ENCODE data around the gene PTPRS.

The PTPRS gene

GRCh38 chr19:5355076-5355475 is 14.5 kb upstream of the PTPRS start:
- no peak for DNase-seq (ENCODE audit: low spot score)

GRCh38 chr19:5354403-5354802 is 13.8 kb upstream of the PTPRS start:
- no peak for DNase-seq (ENCODE audit: low spot score)

- peak; percentile 61 for DNase-seq (ENCODE audit: low spot score)
Observed at GRCh38 chr19:5352229-5352763, 11.7 kb upstream of the PTPRS start.

DNA sequence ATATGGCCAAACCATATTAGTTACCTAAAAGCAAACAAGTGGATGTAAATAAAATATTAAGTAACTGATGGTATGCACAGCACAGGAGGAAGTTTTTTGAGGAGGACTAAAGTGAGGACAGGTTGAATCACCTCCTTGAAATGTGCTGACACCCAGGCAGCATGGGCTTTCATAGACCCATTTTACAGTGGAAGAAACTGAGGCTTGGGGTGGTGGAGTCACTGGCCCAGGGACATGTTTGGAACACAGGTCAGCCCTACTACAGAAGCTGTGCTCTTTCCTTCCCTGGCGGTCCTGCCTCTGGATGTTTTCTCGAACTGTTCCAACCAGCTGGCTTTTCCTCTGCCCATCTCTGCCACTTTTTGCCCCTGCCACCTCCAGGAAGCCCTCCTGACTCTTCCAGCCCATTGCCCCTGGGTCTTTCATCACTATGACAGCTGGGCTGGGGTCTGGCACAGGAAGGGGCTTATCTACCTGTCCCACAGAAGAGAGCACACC is 11.2 kb upstream of the PTPRS start:
- DNase-seq (ENCODE audit: low spot score): no peak

GRCh38 chr19:5349041-5349440 is 8.4 kb upstream of the PTPRS start:
- no peak for DNase-seq (ENCODE audit: low spot score)

GRCh38 chr19:5345895-5346386 is 5.3 kb upstream of the PTPRS start:
- no peak for DNase-seq (ENCODE audit: low spot score)

GRCh38 chr19:5343848-5344247 is 3.2 kb upstream of the PTPRS start:
- DNase-seq (ENCODE audit: low spot score): no peak

GRCh38 chr19:5342573-5343201 is 2.1 kb upstream of the PTPRS start:
- DNase-seq (ENCODE audit: low spot score): no peak

GRCh38 chr19:5341981-5342380 is 1.4 kb upstream of the PTPRS start:
- DNase-seq (ENCODE audit: low spot score): no peak

DNA sequence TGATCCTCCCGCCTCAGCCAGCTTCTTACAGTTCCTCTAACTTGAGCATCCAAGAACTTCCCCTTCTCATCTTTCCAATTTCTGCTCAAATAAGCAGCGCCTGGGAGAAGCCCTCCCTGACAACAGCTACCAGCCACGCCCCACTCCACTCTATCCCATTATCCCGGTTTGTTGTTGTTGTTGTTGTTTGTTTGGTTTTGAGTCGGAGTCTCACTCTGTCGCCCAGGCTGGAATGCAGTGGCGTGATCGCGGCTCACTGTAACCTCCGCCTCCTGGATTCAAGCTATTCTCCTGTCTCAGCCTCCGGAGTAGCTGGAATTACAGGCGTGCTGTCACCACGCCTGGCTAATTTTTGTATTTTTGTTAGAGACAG is 822 bp upstream of the PTPRS start:
- no peak for DNase-seq (ENCODE audit: low spot score)

DNA sequence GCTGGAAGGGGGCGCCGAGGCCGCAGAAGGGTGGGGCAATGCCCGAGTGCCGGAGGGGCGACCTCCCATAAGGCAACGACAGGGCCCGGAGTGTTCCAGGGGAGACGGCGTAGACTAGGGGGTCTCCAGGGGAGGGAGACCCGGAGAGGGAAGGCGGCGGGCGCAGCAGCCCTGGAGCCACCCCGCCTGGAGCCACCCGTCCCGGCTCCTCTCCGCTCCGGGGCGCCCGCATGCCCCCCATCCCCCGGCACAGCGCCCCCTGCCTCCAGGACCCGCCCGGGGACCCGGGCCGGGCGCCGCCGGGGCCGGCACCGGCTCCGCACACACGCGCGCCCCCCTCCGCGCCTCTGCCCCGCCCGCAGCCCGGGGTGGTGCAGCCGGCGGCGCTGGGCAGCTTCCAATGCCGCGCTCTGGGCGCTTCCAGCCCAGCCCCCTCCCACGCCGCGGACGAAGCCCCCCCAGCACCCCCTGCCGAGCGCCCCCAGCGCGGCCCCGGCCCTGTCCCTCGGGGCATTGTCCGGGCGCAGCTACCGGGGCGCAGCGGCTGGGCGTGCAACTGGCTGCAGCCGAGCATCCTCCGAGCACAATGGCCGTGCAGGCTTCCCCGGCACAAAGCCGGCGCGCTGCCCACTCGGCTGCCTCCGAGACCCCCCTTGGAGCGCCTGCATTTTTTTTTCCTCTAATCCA is 519 bp downstream of the PTPRS start:
- DNase-seq (ENCODE audit: low spot score): no peak

DNA sequence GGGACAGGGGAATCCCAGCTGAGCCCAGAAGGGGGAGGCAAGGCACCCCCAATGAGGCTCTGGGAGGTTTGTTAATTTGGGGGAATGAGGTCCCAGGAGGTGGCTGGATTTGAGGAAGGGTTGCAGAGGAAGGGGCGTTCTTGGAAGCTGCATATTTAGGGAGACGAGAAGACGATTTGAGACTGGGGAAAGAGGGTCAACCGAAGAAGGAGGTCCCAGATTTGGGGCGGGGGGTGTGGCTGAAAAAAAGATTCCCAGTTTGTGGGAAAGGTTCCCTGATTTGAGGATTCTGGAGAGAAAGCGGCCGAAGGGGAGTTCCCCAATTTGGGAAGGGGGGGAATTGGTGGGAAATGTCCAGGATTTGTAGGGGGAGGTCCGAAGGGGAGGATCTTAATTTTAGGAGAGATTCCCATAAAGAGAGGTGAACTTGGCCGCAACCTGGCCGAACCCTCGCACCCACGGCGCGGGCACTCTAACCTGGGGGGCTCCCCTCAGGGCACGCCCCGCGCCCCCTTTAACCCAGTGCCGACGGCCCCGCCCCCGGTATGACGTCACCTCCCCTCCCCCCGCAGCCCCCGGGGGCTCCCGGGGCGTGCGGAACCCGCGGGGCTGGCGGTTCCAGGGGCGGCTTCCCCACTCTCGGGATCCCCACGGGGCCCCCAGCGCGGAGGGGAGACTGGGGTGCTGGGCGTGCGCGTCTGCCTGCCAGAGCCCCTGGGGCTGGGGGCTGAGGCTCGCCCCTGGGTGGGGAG is 1.2 kb downstream of the PTPRS start:
- no peak for DNase-seq (ENCODE audit: low spot score)

- peak; percentile 32 for DNase-seq (ENCODE audit: low spot score)
Observed at GRCh38 chr19:5338656-5339197, 1.9 kb downstream of the PTPRS start.

DNA sequence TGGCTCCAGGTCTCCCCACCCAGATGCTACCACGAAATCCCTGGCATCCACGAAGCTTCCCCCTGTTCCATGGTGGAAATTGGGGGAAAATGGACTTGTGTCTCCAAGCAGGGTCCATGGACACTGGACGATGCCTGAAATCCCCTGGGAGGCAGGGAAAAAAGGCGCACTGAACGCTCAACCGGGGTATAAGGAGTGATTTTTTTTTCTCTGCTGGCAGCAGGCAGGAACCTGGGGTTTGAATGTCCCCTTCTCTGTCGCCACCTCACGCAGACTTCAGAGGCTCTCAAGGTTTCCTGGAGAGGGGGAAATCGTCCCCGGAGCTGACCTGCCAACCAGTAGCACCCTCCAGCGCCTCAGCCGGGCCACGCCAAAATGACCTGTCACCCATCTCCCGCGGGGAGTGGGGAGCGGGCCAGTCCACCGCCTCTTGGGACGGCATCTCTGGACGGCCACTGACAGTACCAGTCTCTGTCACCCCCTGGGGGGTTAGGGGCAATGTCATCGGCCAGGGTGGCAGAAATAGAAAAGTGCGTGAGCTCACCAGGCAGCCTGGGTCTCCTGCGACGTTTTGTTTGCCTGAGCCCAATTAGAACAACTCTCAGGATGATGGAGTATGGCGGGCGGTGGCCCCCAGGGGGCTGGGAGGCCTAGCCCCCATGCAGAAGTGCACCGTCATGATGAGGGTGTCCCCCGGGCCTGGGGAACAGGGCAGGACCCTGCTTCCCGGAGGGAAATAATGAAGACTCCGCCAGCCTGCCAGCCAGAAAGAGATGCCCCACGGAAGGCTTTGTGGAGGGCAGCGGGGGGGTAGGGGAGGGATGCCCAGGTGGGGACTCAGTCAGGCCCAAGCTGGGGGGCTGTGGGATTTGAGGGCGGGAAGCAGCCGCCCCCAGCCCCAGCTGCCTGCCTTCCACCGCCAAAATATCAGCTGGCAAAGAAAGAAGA is 2.6 kb downstream of the PTPRS start:
- DNase-seq (ENCODE audit: low spot score): no peak

GRCh38 chr19:5337126-5337525 is 3.5 kb downstream of the PTPRS start:
- no peak for DNase-seq (ENCODE audit: low spot score)

DNA sequence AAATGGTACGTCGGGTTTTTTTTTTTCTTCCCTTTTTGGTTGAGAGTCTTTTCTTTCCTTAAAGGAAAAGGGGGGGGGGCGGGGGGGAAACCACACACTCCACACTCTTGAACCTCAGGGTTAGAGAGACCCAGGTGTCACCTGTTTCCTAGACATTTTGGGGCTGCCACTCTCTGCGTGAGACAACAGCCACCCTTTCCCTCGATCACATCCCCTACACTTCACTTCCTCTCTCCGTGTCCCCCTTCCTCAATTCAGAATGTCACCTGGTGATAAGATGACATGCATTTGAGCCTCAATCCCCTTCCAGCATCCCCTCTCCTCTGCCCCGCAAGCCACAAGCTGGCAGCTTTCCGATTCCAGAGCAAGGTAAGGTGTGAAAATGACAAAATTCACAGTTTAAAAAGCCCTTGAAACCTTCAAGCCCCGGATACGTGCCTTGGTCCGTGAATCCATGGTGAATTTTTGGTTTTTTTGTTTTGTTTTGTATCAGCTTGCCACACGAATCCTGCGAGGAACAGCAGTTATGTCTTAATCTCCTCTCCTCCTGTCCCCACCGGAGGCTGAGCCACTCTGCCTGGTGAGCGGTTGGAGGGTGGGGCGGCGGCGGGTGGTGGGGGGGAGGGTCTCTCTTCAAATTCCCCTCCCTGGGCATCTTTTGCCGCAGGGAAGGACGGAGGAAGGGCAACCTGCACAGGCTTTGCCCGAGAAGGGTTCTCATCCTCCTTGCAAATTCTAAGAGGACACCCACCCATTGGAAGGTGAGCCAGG is 4.2 kb downstream of the PTPRS start:
- no peak for DNase-seq (ENCODE audit: low spot score)

- no peak for DNase-seq (ENCODE audit: low spot score)
Observed at GRCh38 chr19:5335593-5335992, 5.0 kb downstream of the PTPRS start.

- no peak for DNase-seq (ENCODE audit: low spot score)
Observed at GRCh38 chr19:5334824-5335500, 5.7 kb downstream of the PTPRS start.

- no peak for DNase-seq (ENCODE audit: low spot score)
Observed at GRCh38 chr19:5334366-5334739, 6.3 kb downstream of the PTPRS start.

All from cerebellar cortex (tissue), 1 donor.